ENCODE data around the gene SPATA6L. TPM values are rescaled to one million over a fixed set of nuclear protein-coding genes. Genes with fewer than 3 reads are reported as not detected.

SPATA6L gene
- total and polyA plus RNA-seq, 10 of the 15 experiments (the other 5 are each of a cell fraction or from before 2014, with no cell fraction given), result 0.37 to 1.6 (median 0.91) TPM

DNA sequence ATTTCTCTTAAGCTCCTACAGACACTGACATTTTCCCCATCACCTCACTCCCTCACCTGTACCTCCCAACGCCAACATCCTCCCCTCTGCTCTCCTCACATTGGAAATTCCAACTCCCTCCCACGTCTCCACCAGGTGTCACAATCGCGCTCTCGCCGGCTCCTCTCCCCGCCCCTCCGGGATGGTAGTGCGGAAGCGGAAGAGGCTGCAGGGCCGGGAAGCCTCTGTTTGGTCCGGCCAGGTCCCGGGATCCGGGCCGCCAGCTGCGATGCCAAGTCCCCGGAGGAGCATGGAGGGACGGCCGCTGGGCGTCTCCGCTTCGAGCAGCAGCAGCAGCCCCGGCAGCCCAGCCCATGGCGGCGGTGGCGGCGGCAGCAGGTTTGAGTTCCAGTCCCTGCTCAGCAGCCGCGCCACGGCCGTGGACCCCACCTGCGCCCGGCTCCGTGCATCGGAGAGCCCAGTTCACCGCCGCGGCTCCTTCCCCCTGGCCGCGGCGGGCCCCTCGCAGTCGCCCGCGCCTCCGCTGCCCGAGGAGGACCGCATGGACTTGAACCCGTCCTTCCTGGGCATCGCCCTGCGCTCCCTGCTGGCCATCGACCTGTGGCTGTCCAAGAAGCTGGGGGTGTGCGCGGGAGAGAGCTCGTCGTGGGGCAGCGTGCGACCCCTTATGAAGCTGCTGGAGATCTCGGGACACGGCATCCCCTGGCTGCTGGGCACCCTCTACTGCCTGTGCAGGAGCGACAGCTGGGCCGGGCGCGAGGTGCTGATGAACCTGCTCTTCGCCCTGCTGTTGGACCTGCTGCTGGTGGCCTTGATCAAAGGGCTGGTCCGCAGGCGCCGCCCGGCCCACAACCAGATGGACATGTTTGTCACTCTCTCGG, 3.9 kb downstream of the SPATA6L start, which contains the start of gene PLPP6 (continued):
- no peak for TF ChIP-seq FOXK2 (IDR thresholded peaks at IDR 0.05)
- TF ChIP-seq, protein P1, sequence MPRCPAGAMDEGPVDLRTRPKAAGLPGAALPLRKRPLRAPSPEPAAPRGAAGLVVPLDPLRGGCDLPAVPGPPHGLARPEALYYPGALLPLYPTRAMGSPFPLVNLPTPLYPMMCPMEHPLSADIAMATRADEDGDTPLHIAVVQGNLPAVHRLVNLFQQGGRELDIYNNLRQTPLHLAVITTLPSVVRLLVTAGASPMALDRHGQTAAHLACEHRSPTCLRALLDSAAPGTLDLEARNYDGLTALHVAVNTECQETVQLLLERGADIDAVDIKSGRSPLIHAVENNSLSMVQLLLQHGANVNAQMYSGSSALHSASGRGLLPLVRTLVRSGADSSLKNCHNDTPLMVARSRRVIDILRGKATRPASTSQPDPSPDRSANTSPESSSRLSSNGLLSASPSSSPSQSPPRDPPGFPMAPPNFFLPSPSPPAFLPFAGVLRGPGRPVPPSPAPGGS (IDR thresholded peaks at IDR 0.05; ENCODE audit: borderline replicate concordance, insufficient read depth, low read depth, low read length, poor library complexity, severe bottlenecking), result no peak
- no peak for TF ChIP-seq ZNF217 (IDR thresholded peaks at IDR 0.05)
- TF ChIP-seq ZBTB4 (CRISPR knock-in tag; IDR thresholded peaks at IDR 0.05), result no peak
- peak; percentile 93 for TF ChIP-seq GATAD2B (conservative IDR thresholded peaks at IDR 0.05; ENCODE audit: low read depth)
- peak; percentile 31; the same call in 1 of the 2 replicates for TF ChIP-seq CBFB (IDR thresholded peaks at IDR 0.05; ENCODE audit: low read depth)
- TF ChIP-seq TBL1XR1 (IDR thresholded peaks at IDR 0.05; ENCODE audit: low read depth, low read length), result 0 out of 2 replicates have a peak, but pooled peaks have one; percentile 45
- TF ChIP-seq PML (IDR thresholded peaks at IDR 0.05; ENCODE audit: low read length), result peak; percentile 36; the same call in 1 of the 2 replicates
- TF ChIP-seq MYB (IDR thresholded peaks at IDR 0.05; ENCODE audit: borderline replicate concordance, low read depth, low read length), result no peak
- 0 out of 2 replicates have a peak, but pooled peaks have one; percentile 24 for TF ChIP-seq CREB1 (IDR thresholded peaks at IDR 0.05; ENCODE audit: low read depth)
- TF ChIP-seq, protein P2, sequence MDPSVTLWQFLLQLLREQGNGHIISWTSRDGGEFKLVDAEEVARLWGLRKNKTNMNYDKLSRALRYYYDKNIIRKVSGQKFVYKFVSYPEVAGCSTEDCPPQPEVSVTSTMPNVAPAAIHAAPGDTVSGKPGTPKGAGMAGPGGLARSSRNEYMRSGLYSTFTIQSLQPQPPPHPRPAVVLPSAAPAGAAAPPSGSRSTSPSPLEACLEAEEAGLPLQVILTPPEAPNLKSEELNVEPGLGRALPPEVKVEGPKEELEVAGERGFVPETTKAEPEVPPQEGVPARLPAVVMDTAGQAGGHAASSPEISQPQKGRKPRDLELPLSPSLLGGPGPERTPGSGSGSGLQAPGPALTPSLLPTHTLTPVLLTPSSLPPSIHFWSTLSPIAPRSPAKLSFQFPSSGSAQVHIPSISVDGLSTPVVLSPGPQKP (IDR thresholded peaks at IDR 0.05; ENCODE audit: low read depth, low read length), result peak; percentile 77
- peak; percentile 89 for TF ChIP-seq HDGF (IDR thresholded peaks at IDR 0.05)
- no peak for TF ChIP-seq BCL11A (IDR thresholded peaks at IDR 0.05; ENCODE audit: low read depth, low read length)
- TF ChIP-seq ZNF687 (IDR thresholded peaks at IDR 0.05), result peak; percentile 53; the same call in 1 of the 2 replicates
- TF ChIP-seq RAD51 (IDR thresholded peaks at IDR 0.05), result no peak
- TF ChIP-seq MTA3 (IDR thresholded peaks at IDR 0.05; ENCODE audit: borderline replicate concordance, low read length), result no peak
- TF ChIP-seq IKZF2 (IDR thresholded peaks at IDR 0.05), result peak; percentile 88 to 90
- TF ChIP-seq WRNIP1 (IDR thresholded peaks at IDR 0.05; ENCODE audit: borderline replicate concordance, low read depth, low read length), result no peak
- no peak for TF ChIP-seq KAT2A (conservative IDR thresholded peaks at IDR 0.05; ENCODE audit: control insufficient read depth, low read depth, low read length)
- TF ChIP-seq LARP7 (IDR thresholded peaks at IDR 0.05), result peak; percentile 77

Measured in GM12878 (cell line).